ENCODE data around the gene POLR1E. TPM values are rescaled to one million over a fixed set of nuclear protein-coding genes. Genes with fewer than 3 reads are reported as not detected.

POLR1E gene
- total and polyA plus RNA-seq, 2 of the 8 experiments (the other 6 are each of a cell fraction or from before 2014, with no cell fraction given): 16.0 to 40.0 TPM

- TF ChIP-seq SP1 (IDR thresholded peaks at IDR 0.05; ENCODE audit: low read depth, low read length) (peak; percentile 79; the same call in 1 of the 2 replicates), EZH2 (IDR thresholded peaks at IDR 0.05; ENCODE audit: low read depth, low read length, severe bottlenecking) (no peak), CBX5 (IDR thresholded peaks at IDR 0.05; ENCODE audit: low read depth, low read length) (no peak), TEAD4 (IDR thresholded peaks at IDR 0.05; ENCODE audit: low read depth, low read length) (no peak), BACH1 (IDR thresholded peaks at IDR 0.05; ENCODE audit: low read length) (no peak), POLR2A (IDR thresholded peaks at IDR 0.05; ENCODE audit: control extremely low read depth in 1 of 2, low read depth in 2 of 2, low read length in 2 of 2) (peak; percentile 59 to 89), MAFK (IDR thresholded peaks at IDR 0.05; ENCODE audit: low read depth, low read length) (no peak), CEBPB (IDR thresholded peaks at IDR 0.05; ENCODE audit: low read depth, low read length) (no peak), NRF1 (IDR thresholded peaks at IDR 0.05; ENCODE audit: low read depth, low read length) (no peak), CHD2 (IDR thresholded peaks at IDR 0.05; ENCODE audit: low read length) (no peak), SAP30 (IDR thresholded peaks at IDR 0.05; ENCODE audit: insufficient read depth, insufficient replicate concordance, low read length) (no peak), PHF8 (conservative IDR thresholded peaks at IDR 0.05; ENCODE audit: low read depth, low read length) (peak; percentile 66)
- TF ChIP-seq, protein P1, sequence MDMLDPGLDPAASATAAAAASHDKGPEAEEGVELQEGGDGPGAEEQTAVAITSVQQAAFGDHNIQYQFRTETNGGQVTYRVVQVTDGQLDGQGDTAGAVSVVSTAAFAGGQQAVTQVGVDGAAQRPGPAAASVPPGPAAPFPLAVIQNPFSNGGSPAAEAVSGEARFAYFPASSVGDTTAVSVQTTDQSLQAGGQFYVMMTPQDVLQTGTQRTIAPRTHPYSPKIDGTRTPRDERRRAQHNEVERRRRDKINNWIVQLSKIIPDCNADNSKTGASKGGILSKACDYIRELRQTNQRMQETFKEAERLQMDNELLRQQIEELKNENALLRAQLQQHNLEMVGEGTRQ (IDR thresholded peaks at IDR 0.05; ENCODE audit: low read length): 0 out of 2 replicates have a peak, but pooled peaks have one; percentile 21
Observed at GRCh38 chr9:37485389-37486255, at the start of gene POLR1E (continued).

Measured in H1 (cell line).